ENCODE data around the gene YOD1.

The YOD1 gene

GRCh38 chr1:207029701-207030521 is 21.1 kb downstream of the YOD1 start:
- H3K4me3 ChIP-seq (ENCODE audit: low read depth, low read length): no peak overlapping the region
- TF ChIP-seq CTCF (IDR thresholded peaks at IDR 0.05; ENCODE audit: low read depth, low read length, missing control alignments): no peak
- DNase-seq (ENCODE audit: low read depth): no peak
- in situ Hi-C loops (cut with HindIII; ENCODE audit: low sequenced_read_pairs): no loop called here

- DNase-seq (ENCODE audit: low read depth): no peak
- in situ Hi-C loops (cut with HindIII; ENCODE audit: low sequenced_read_pairs): no loop called here
- no peak overlapping the region for H3K4me3 ChIP-seq (ENCODE audit: low read depth, low read length)
- no peak for TF ChIP-seq CTCF (IDR thresholded peaks at IDR 0.05; ENCODE audit: low read depth, low read length, missing control alignments)
These were observed 21.9 kb downstream of the YOD1 start for GRCh38 chr1:207028884-207029650.

DNA sequence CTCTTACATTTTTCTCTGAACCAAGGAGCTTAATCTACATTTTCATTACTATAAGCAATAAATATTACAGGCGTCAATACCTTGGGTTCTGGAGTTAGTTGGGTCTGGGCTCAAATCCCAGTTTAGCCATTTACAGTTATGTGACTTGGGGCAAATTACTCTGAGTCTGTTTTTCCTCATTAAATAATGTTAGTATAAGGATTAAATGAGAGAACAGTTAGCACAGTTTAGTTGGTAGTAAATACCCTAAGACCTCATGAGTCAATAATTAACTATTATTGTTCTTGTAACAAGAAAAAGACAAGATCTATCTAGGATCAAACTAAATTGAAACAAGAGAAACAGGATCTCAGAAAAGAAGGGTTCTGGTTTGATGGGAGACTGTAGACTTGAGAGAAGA is 23.1 kb downstream of the YOD1 start:
- H3K4me3 ChIP-seq (ENCODE audit: low read depth, low read length): no peak overlapping the region
- TF ChIP-seq CTCF (IDR thresholded peaks at IDR 0.05; ENCODE audit: low read depth, low read length, missing control alignments): no peak
- in situ Hi-C loops (cut with HindIII; ENCODE audit: low sequenced_read_pairs): no loop called here
- DNase-seq (ENCODE audit: low read depth): no peak

- no peak overlapping the region for H3K4me3 ChIP-seq (ENCODE audit: low read depth, low read length)
- DNase-seq (ENCODE audit: low read depth): no peak
- in situ Hi-C loops (cut with HindIII; ENCODE audit: low sequenced_read_pairs): no loop called here
- TF ChIP-seq CTCF (IDR thresholded peaks at IDR 0.05; ENCODE audit: low read depth, low read length, missing control alignments): no peak
These were observed 23.7 kb downstream of the YOD1 start for GRCh38 chr1:207027206-207027777.

DNA sequence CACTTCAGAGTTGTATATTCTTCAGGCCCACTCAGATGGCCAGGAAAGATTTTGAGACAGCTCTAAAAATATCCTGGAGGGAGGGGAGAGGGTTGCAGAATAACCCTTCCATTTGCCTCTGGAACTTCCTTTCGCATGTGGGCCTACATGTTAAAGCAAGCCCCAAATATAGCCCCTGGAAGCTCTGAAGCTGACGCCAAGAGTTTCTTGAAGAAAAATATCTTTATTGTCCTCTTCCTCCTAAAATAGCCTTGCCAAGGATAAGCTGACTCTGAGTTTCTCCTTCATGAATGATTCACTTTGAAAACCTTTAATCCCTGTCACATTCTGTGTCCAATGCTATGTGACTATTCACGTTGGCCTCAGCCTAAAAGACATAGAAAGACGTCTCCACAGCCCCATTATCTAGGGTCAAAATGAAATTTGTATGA is 24.9 kb downstream of the YOD1 start:
- no peak overlapping the region for H3K4me3 ChIP-seq (ENCODE audit: low read depth, low read length)
- in situ Hi-C loops (cut with HindIII; ENCODE audit: low sequenced_read_pairs): no loop called here
- no peak for DNase-seq (ENCODE audit: low read depth)
- no peak for TF ChIP-seq CTCF (IDR thresholded peaks at IDR 0.05; ENCODE audit: low read depth, low read length, missing control alignments)

DNA sequence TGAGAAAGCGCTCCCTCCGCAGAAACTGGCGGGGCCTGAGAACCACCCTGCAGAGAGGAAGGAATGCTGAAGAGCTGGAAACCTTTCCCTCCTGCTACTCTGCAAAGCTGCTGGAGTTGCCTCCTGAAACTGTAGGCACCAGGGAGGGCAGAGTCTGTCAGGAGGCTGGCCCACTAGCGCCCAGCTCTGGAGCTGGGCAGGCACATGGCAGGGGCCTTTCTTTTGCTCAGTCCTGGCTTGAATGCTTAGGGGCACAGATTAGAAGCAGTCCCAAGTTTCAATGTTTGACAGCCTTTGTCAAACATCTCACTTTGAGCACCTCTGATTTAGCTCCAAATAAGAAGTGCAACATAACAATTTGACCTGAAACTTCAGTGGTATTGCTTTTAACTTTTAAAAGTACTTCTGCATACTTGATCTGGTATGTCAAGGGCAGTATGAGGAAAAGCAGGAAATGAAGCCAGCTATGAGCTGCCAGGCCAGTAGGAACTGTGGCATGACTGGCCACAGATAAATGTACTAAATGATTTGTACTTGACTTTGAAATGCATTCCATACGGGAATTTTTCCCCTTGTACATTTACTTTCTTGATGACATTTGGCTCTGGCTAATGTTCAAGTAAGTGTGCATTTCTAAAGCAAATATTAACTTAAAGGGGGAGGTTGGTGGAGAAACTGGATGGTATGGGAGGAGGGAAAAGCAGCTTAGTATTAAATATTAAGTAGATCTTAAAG is 25.7 kb downstream of the YOD1 start:
- TF ChIP-seq CTCF (IDR thresholded peaks at IDR 0.05; ENCODE audit: low read depth, low read length, missing control alignments): no peak
- DNase-seq (ENCODE audit: low read depth): no peak
- in situ Hi-C loops (cut with HindIII; ENCODE audit: low sequenced_read_pairs): no loop called here
- H3K4me3 ChIP-seq (ENCODE audit: low read depth, low read length): no peak overlapping the region
